HL-60 (cell line): ENCODE data around the gene KIF3A.

Source experiments
- GABPA ChIP-seq: IDR thresholded peaks from 2 replicates; pipeline ENCODE4 v1.6.1; 2012; ENCODE audit warnings: low read depth
- POLR2AphosphoS5 ChIP-seq: IDR thresholded peaks from 2 replicates; pipeline ENCODE4 v1.6.1; 2012; ENCODE audit warnings: low read depth
- SPI1 ChIP-seq: IDR thresholded peaks from 2 replicates; pipeline ENCODE4 v1.6.1; 2012; ENCODE audit warnings: low read depth, mild to moderate bottlenecking, borderline replicate concordance
- TF ChIP-seq, protein P1 (sequence below): IDR thresholded peaks from one replicate; pipeline ENCODE4 v1.5.1; 2011; ENCODE audit warnings: low read length, control low read depth, inconsistent platforms; ENCODE audit not compliant: insufficient read depth
- TF ChIP-seq, protein P2 (sequence below): IDR thresholded peaks from 2 replicates; pipeline ENCODE4 v1.6.1; 2012; ENCODE audit warnings: low read depth; ENCODE audit not compliant: insufficient replicate concordance

DNA sequence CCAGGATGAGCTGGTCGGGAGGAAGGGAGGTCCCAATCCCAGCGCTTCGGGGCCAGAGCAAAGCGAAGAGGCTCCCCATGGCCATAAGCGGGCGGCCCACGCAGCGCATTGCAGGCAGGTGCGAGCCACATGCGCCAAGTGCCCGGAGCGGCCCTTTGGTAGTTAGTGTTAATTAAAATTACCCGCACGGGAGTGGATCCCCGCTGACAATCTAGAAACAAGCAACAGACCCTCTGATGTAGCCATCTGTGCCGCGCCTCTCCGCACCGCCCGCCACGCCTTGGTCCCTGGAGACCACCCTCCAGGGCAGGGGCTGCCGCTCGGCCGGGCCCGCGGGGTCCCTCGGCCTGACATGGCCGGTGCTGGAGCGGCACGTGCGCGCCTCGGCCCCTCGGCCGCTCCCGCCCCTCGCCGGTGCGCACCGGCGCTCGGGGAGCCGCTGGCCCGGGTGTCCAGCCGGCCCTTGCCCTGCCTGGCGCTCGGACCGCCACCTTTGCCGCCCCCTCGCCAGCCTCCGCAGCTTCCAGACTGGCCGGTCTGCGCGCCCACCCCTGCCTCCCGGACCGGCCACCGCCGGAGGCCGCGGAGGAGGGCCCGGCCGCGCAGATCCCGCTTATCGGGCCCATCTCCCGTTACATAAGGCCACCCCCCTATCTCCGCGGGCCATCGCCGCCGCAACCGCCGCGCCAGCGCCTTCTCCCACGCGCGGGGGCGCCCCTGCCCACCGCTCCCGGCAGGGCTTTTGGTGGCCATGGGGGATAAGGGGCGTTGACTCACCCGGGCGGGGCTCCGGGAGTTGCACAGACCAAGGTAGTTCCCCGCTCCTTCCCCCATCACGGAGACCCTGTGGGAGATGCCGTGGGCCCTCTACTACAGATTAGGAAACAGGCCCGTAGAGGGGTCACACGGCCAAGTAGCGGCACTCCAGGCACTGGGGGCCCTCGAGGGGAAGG, 81.2 kb downstream of the KIF3A start:
- TF ChIP-seq, protein P1, sequence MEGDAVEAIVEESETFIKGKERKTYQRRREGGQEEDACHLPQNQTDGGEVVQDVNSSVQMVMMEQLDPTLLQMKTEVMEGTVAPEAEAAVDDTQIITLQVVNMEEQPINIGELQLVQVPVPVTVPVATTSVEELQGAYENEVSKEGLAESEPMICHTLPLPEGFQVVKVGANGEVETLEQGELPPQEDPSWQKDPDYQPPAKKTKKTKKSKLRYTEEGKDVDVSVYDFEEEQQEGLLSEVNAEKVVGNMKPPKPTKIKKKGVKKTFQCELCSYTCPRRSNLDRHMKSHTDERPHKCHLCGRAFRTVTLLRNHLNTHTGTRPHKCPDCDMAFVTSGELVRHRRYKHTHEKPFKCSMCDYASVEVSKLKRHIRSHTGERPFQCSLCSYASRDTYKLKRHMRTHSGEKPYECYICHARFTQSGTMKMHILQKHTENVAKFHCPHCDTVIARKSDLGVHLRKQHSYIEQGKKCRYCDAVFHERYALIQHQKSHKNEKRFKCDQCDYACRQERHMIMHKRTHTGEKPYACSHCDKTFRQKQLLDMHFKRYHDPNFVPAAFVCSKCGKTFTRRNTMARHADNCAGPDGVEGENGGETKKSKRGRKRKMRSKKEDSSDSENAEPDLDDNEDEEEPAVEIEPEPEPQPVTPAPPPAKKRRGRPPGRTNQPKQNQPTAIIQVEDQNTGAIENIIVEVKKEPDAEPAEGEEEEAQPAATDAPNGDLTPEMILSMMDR, result no peak
- TF ChIP-seq GABPA, result no peak
- no peak for TF ChIP-seq POLR2AphosphoS5
- TF ChIP-seq, protein P2, sequence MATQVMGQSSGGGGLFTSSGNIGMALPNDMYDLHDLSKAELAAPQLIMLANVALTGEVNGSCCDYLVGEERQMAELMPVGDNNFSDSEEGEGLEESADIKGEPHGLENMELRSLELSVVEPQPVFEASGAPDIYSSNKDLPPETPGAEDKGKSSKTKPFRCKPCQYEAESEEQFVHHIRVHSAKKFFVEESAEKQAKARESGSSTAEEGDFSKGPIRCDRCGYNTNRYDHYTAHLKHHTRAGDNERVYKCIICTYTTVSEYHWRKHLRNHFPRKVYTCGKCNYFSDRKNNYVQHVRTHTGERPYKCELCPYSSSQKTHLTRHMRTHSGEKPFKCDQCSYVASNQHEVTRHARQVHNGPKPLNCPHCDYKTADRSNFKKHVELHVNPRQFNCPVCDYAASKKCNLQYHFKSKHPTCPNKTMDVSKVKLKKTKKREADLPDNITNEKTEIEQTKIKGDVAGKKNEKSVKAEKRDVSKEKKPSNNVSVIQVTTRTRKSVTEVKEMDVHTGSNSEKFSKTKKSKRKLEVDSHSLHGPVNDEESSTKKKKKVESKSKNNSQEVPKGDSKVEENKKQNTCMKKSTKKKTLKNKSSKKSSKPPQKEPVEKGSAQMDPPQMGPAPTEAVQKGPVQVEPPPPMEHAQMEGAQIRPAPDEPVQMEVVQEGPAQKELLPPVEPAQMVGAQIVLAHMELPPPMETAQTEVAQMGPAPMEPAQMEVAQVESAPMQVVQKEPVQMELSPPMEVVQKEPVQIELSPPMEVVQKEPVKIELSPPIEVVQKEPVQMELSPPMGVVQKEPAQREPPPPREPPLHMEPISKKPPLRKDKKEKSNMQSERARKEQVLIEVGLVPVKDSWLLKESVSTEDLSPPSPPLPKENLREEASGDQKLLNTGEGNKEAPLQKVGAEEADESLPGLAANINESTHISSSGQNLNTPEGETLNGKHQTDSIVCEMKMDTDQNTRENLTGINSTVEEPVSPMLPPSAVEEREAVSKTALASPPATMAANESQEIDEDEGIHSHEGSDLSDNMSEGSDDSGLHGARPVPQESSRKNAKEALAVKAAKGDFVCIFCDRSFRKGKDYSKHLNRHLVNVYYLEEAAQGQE, result no peak
- TF ChIP-seq SPI1, result no peak
